Tibial artery (tissue), 4 donors: ENCODE data around the gene GALNT2.
A peak's percentile ranks its signal among the peaks of the same experiment; 100 is the strongest.

Experiments used
- DNase-seq, 2 donors: peaks; one replicate each; pipeline ENCODE4 v3.0.0-alpha.2; 2019
- H3K27ac ChIP-seq, 2 donors: fragments of 200-600 bp; sonication (generic) in 1 of 2; 1 replicate in 1 of 2; 2 replicates in 1 of 2; pipeline ENCODE4 v1.5.1; 2018 to 2019; ENCODE audit warnings: mild to moderate bottlenecking in 1 of 2
- H3K27me3 ChIP-seq, 2 donors: fragments of 200-600 bp; sonication (generic) in 1 of 2; one replicate each; pipeline versions ENCODE4 v1.5.1 to v1.6.0; 2016 to 2019
- H3K36me3 ChIP-seq, 3 donors: fragments of 200-600 bp; sonication (generic) in 2 of 3; one replicate each; pipeline ENCODE4 v1.5.1; 2016 to 2019; ENCODE audit warnings: mild to moderate bottlenecking in 2 of 3
- H3K4me1 ChIP-seq, 4 donors: fragments of 200-600 bp; sonication (generic) in 2 of 4; 1 replicate in 3 of 4; 2 replicates in 1 of 4; pipeline ENCODE4 v1.5.1; 2016 to 2019
- H3K4me3 ChIP-seq, 2 donors: fragments of 200-600 bp; sonication (generic) in 1 of 2; 1 replicate in 1 of 2; 2 replicates in 1 of 2; pipeline ENCODE4 v1.5.1; 2018 to 2019; ENCODE audit warnings: mild to moderate bottlenecking in 2 of 2
- H3K9me3 ChIP-seq, 3 donors: fragments of 200-600 bp; sonication (generic) in 1 of 3; one replicate each; pipeline ENCODE4 v1.5.1; 2016 to 2019
- intact Hi-C: fragments of 100-400 bp; cut with DNase I; formaldehyde crosslinking; loops from one replicate; pipeline ENCODE4 v1.15.0; 2023; ENCODE audit warnings: low total_unique reads
- TF ChIP-seq, protein P1 (sequence below), 2 experiments: fragments of 200-600 bp in 1 of 2; fragments of 450-650 bp in 1 of 2; IDR thresholded peaks; one replicate each; pipeline ENCODE4 v1.5.1; 2017 to 2019; ENCODE audit warnings: antibody characterized with exemption in 2 of 2, mild to moderate bottlenecking in 1 of 2, moderate library complexity in 1 of 2

The GALNT2 gene

DNA sequence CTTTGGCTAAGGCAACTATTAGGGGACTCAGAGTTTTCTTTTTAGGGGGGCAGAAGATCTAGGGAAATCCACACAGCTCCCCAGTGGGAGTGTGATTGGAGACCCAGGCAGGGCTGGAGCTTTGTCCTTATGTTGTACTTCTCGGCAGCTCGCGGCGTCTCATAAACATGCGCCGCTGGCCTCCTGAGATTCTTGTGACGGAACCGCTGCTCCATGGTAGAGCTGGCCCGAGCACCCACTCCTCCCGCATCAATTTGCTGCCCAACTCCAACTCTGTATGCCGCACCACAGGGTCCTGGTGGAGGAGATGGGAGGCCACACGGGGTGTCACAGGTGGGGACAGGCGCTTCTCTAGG, 143.9 kb downstream of the GALNT2 start:
- intact Hi-C loops = loop anchor here (5.0 kb wide), 2 partner anchors 119 to 134 kb away; no protein-coding TSS in a partner anchor
- Histone ChIP-seq H3K4me1 (peaks cover 0 to 94% (median 59%) of the 10 kb centered on the region in 4 donors), H3K4me3 (peak overlapping the region; percentile 10 to 32), H3K9me3 (no peaks in the 10 kb centered on the region), H3K27me3 (no peaks in the 10 kb centered on the region), H3K36me3 (no peaks in the 10 kb centered on the region), H3K27ac (peak overlapping the region; percentile 77 to 78)
- TF ChIP-seq, protein P1, sequence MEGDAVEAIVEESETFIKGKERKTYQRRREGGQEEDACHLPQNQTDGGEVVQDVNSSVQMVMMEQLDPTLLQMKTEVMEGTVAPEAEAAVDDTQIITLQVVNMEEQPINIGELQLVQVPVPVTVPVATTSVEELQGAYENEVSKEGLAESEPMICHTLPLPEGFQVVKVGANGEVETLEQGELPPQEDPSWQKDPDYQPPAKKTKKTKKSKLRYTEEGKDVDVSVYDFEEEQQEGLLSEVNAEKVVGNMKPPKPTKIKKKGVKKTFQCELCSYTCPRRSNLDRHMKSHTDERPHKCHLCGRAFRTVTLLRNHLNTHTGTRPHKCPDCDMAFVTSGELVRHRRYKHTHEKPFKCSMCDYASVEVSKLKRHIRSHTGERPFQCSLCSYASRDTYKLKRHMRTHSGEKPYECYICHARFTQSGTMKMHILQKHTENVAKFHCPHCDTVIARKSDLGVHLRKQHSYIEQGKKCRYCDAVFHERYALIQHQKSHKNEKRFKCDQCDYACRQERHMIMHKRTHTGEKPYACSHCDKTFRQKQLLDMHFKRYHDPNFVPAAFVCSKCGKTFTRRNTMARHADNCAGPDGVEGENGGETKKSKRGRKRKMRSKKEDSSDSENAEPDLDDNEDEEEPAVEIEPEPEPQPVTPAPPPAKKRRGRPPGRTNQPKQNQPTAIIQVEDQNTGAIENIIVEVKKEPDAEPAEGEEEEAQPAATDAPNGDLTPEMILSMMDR (IDR thresholded peaks at IDR 0.05) = no peak
- peak in 1 of 2 donors; percentile 49 for DNase-seq

DNA sequence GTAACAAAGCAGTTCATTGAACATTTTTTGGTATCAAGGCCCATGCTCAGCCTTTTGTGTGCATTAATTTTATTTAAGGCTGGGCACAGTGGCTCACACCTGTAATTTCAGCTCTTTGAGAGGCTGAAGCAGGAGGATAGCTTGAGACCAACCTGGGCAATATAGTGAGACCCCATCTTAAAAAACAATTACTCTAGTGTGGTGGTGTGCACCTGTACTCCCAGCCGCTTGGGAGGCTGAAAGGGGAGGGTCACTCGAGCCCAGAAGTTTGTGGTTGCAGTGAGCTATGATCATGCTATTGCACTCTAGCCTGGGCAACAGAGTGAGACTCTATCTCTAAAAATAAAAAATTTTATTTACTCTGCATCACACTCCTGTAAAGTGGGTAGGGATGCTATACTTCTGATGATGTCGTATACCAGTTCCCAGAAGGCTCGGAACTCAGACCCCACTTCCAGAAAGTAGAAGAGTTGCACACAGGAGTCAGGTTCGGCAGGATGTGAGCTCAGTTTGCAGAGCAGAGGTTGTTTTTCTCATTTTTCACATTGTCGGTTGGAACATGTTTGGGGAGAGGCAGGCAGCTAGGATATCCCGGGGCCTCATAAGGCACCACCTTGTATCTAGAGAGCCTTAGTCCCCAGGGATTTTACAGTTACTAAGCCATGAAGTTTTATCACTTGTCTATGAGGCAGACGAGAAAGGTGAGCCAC, 144.6 kb downstream of the GALNT2 start:
- no peak for DNase-seq
- TF ChIP-seq, protein P1 (IDR thresholded peaks at IDR 0.05) = no peak
- Histone ChIP-seq H3K4me1 (peaks cover 0 to 94% (median 61%) of the 10 kb centered on the region in 4 donors), H3K27me3 (no peaks in the 10 kb centered on the region), H3K36me3 (no peaks in the 10 kb centered on the region), H3K27ac (peak overlapping the region; percentile 77 to 78), H3K9me3 (no peaks in the 10 kb centered on the region), H3K4me3 (peak overlapping the region in 1 of 2 donors; percentile 32)
- intact Hi-C loops = loop anchor here (5.0 kb wide), 2 partner anchors 119 to 134 kb away; no protein-coding TSS in a partner anchor

GRCh38 chr1:230212405-230212936, 145.4 kb downstream of the GALNT2 start:
- no peaks in the 10 kb centered on the region for H3K27me3 ChIP-seq
- peak overlapping the region; percentile 77 to 78 for H3K27ac ChIP-seq
- no peak for DNase-seq
- TF ChIP-seq, protein P1 (IDR thresholded peaks at IDR 0.05) = no peak
- H3K9me3 ChIP-seq = no peaks in the 10 kb centered on the region
- H3K4me1 ChIP-seq = peaks cover 0 to 87% (median 60%) of the 10 kb centered on the region in 4 donors
- intact Hi-C loops = loop anchor here (5.0 kb wide), 2 partner anchors 120 to 135 kb away; no protein-coding TSS in a partner anchor
- H3K36me3 ChIP-seq = no peaks in the 10 kb centered on the region
- no peak overlapping the region for H3K4me3 ChIP-seq

DNA sequence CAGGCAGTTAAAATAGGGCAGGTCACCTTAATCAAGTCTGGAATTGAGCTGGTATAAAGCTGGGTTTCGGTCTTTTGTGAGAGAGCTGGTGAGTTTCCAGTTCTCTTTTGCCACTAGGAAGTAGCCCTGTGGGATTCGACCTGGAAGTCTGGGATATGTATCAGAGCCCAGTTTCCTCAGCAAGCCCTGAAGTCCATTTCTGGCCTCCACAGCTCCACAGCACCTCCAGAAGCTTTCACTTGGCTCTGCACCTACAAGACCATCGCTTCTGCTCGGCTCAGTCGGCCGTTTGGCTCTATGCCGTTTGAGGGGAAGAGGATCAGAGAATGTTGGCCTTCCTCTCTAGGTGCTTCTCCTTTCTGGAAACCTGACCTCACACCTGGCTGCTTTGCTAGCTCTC, 148.0 kb downstream of the GALNT2 start:
- Histone ChIP-seq H3K4me1 (peaks cover 0 to 79% (median 46%) of the 10 kb centered on the region in 4 donors), H3K27me3 (no peaks in the 10 kb centered on the region), H3K9me3 (no peaks in the 10 kb centered on the region), H3K27ac (peak overlapping the region; percentile 77 to 87), H3K4me3 (peak overlapping the region in 1 of 2 donors; percentile 25), H3K36me3 (no peaks in the 10 kb centered on the region)
- intact Hi-C loops = no loop called here
- TF ChIP-seq, protein P1 (IDR thresholded peaks at IDR 0.05) = peak; percentile 63 to 70
- peak; percentile 76 to 89 for DNase-seq

- Histone ChIP-seq H3K27me3 (no peaks in the 10 kb centered on the region), H3K4me3 (peak overlapping the region in 1 of 2 donors; percentile 25), H3K36me3 (no peaks in the 10 kb centered on the region), H3K27ac (peak overlapping the region; percentile 77 to 87), H3K9me3 (no peaks in the 10 kb centered on the region), H3K4me1 (peaks cover 0 to 79% (median 46%) of the 10 kb centered on the region in 4 donors)
- no peak for DNase-seq
- TF ChIP-seq, protein P1 (IDR thresholded peaks at IDR 0.05) = no peak
- intact Hi-C loops = no loop called here
These were observed 148.5 kb downstream of the GALNT2 start for GRCh38 chr1:230215529-230215928.
